HepG2 (cell line): ENCODE measurements around the gene LIME1. TPM values are rescaled to one million over a fixed set of nuclear protein-coding genes. Genes with fewer than 3 reads are reported as not detected.

Experiments used
- BORCS8-MEF2B ChIP-seq: sonication (generic); formaldehyde crosslinking; IDR thresholded peaks from 2 replicates; pipeline ENCODE4 v1.8.0; 2022; ENCODE audit warnings: mild to moderate bottlenecking, missing genetic modification reagents
- GATA4 ChIP-seq: sonication (generic); IDR thresholded peaks from 2 replicates; pipeline ENCODE4 v1.6.1; 2016; ENCODE audit warnings: antibody characterized with exemption, low read depth, borderline replicate concordance
- GATAD2A ChIP-seq: IDR thresholded peaks from 2 replicates; pipeline ENCODE4 v1.6.1; 2016
- GPBP1L1 ChIP-seq: sonication (generic); formaldehyde crosslinking; IDR thresholded peaks from 2 replicates; pipeline ENCODE4 v1.5.0; 2020; ENCODE audit warnings: mild to moderate bottlenecking, missing genetic modification reagents
- IKZF4 ChIP-seq: sonication (generic); formaldehyde crosslinking; IDR thresholded peaks from 2 replicates; pipeline ENCODE4 v1.5.1; 2020; ENCODE audit warnings: borderline replicate concordance, mild to moderate bottlenecking, low read depth, missing genetic modification reagents; ENCODE audit errors: not compliant biosample characterization
- NFYB ChIP-seq: sonication (generic); formaldehyde crosslinking; IDR thresholded peaks from 2 replicates; pipeline ENCODE4 v1.4.0; 2020; ENCODE audit warnings: missing genetic modification reagents
- PITX1 ChIP-seq: sonication (generic); formaldehyde crosslinking; IDR thresholded peaks from 2 replicates; pipeline ENCODE4 v1.5.1; 2020; ENCODE audit warnings: mild to moderate bottlenecking, missing genetic modification reagents
- POLR2A ChIP-seq, 2 experiments: IDR thresholded peaks; 2 replicates each; pipeline ENCODE4 v1.6.1; 2011; ENCODE audit warnings: low read depth in 2 of 2, low read length in 2 of 2, mild to moderate bottlenecking in 1 of 2, moderate library complexity in 1 of 2; ENCODE audit not compliant: insufficient read depth in 1 of 2
- RBFOX2 ChIP-seq: fragments of 200-400 bp; formaldehyde crosslinking; IDR thresholded peaks from 2 replicates; pipeline ENCODE4 v1.6.1; 2017; ENCODE audit warnings: low read depth, mild to moderate bottlenecking, low read length
- SALL2 ChIP-seq: sonication (generic); formaldehyde crosslinking; IDR thresholded peaks from 2 replicates; pipeline ENCODE4 v1.8.1; 2023; ENCODE audit warnings: mild to moderate bottlenecking, missing genetic modification reagents, inconsistent platforms
- SMAD3 ChIP-seq: sonication (generic); formaldehyde crosslinking; IDR thresholded peaks from 2 replicates; pipeline ENCODE4 v1.4.0; 2020; ENCODE audit warnings: missing genetic modification reagents
- TAF1 ChIP-seq: sonication (generic); formaldehyde crosslinking; IDR thresholded peaks from 2 replicates; pipeline ENCODE4 v1.4.0; 2020; ENCODE audit warnings: missing genetic modification reagents
- TCF7 ChIP-seq: sonication (generic); IDR thresholded peaks from 2 replicates; pipeline ENCODE4 v1.6.1; 2016; ENCODE audit warnings: antibody characterized with exemption, low read depth
- THRA ChIP-seq: sonication (generic); formaldehyde crosslinking; IDR thresholded peaks from 2 replicates; pipeline ENCODE4 v1.4.0; 2020; ENCODE audit warnings: missing genetic modification reagents, borderline replicate concordance
- TRIM24 ChIP-seq: sonication (generic); formaldehyde crosslinking; IDR thresholded peaks from 2 replicates; pipeline ENCODE4 v1.8.0; 2022; ENCODE audit warnings: mild to moderate bottlenecking, missing genetic modification reagents
- ZBTB42 ChIP-seq: sonication (generic); formaldehyde crosslinking; IDR thresholded peaks from 2 replicates; pipeline ENCODE4 v1.5.0; 2020; ENCODE audit warnings: mild to moderate bottlenecking, missing genetic modification reagents
- ZFP37 ChIP-seq: sonication (generic); formaldehyde crosslinking; IDR thresholded peaks from 2 replicates; pipeline ENCODE4 v1.4.0; 2020; ENCODE audit warnings: missing genetic modification reagents, borderline replicate concordance
- ZNF12 ChIP-seq: sonication (generic); formaldehyde crosslinking; IDR thresholded peaks from 2 replicates; pipeline ENCODE4 v1.5.0; 2020; ENCODE audit warnings: missing genetic modification reagents
- ZNF20 ChIP-seq: sonication (generic); formaldehyde crosslinking; IDR thresholded peaks from 2 replicates; pipeline ENCODE4 v1.4.0; 2020; ENCODE audit warnings: mild to moderate bottlenecking, moderate library complexity, missing genetic modification reagents
- ZNF33B ChIP-seq: sonication (generic); formaldehyde crosslinking; IDR thresholded peaks from 2 replicates; pipeline ENCODE4 v1.5.1; 2020; ENCODE audit warnings: mild to moderate bottlenecking, missing genetic modification reagents
- ZSCAN25 ChIP-seq: sonication (generic); formaldehyde crosslinking; IDR thresholded peaks from 2 replicates; pipeline ENCODE4 v1.8.0; 2022; ENCODE audit warnings: mild to moderate bottlenecking, missing genetic modification reagents
- polyA plus RNA-seq, 8 experiments: library from polyadenylated mRNA; depleted of rRNA in 3 of 8; stranded (reverse) in 7 of 8; unstranded in 1 of 8; fragments of >200 nt; fragmentation: Illumina TruSeq in 4 of 8; extraction: Trizol in 4 of 8; gene quantifications; 2 replicates each; pipeline versions ENCODE4 v1.2.1 to v1.2.3, GENCODE V29; 2011 to 2016; ENCODE audit warnings: low read depth in 4 of 8, missing spikeins in 1 of 8, mixed read lengths in 1 of 8; ENCODE audit not compliant: insufficient read depth in 1 of 8
- total RNA-seq, 5 experiments: library from RNA; depleted of rRNA; stranded (reverse); fragments of >200 nt; fragmentation: Illumina TruSeq; extraction: Trizol; gene quantifications; 2 replicates each; pipeline ENCODE4 v1.2.3, GENCODE V29; 2016; ENCODE audit warnings: low read depth in 1 of 5
- TF ChIP-seq, protein P1 (sequence below): sonication (generic); formaldehyde crosslinking; IDR thresholded peaks from 2 replicates; pipeline ENCODE4 v1.5.0; 2020; ENCODE audit warnings: missing genetic modification reagents
- TF ChIP-seq, protein P2 (sequence below): sonication (generic); formaldehyde crosslinking; IDR thresholded peaks from 2 replicates; pipeline ENCODE4 v1.9.0; 2021; ENCODE audit warnings: missing genetic modification reagents, borderline replicate concordance

LIME1 gene
- total and polyA plus RNA-seq, 2 of the 13 experiments (the other 11 are each of a cell fraction or from before 2014, with no cell fraction given) = 13.0 to 61.5 TPM

DNA sequence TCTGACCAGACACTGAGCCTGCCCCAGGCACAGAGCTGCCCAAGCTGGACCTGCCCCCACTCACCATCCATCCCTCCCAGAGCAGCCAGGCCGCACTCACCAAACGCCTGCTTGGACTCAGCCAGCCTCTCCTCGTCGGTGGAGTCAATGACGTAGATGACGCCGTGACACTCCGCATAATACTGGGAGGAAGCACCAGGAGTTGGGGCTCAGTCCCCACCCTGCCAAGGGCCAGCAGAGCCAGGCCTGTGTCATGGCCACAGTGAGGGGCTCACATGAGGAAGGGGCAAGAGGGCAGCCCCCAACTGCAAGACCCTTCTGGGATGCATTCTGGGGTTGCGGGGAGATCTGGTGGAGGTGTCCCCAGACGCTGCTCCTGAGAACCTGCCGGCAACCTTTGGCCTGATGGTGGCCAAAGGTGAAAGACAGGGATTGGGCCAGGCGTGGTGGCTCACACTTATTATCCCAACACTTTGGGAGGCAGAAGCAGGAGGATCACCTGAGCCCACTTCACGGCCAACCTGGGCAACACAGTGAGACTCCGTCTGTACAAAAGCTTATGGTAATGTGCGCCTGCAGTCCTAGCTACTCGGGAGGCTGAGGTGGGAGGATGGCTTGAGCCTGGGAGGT is 34.3 kb upstream of the LIME1 start (continued):
- no peak; the same call in 1 of the 2 replicates for TF ChIP-seq RBFOX2
- TF ChIP-seq SMAD3 = no peak
- no peak for TF ChIP-seq GATA4
- no peak for TF ChIP-seq THRA (CRISPR knock-in tag)
- no peak for TF ChIP-seq ZFP37 (CRISPR knock-in tag)
- TF ChIP-seq GATAD2A (CRISPR knock-in tag) = no peak
- TF ChIP-seq ZSCAN25 (CRISPR knock-in tag) = no peak
- TF ChIP-seq GPBP1L1 (CRISPR knock-in tag) = no peak
- peak in 1 of 2 experiments; percentile 54; a peak in 2 of 4 replicates for TF ChIP-seq POLR2A (IDR thresholded peaks at IDR 0.05; ENCODE audit: insufficient read depth in 1 of 2, low read depth in 2 of 2, low read length in 2 of 2)
- TF ChIP-seq ZNF20 (CRISPR knock-in tag) = no peak
- TF ChIP-seq TAF1 (CRISPR knock-in tag) = no peak
- TF ChIP-seq SALL2 = no peak
- TF ChIP-seq IKZF4 (CRISPR knock-in tag) = no peak
- TF ChIP-seq ZNF33B (CRISPR knock-in tag) = no peak
- no peak for TF ChIP-seq ZBTB42 (CRISPR knock-in tag)
- TF ChIP-seq TCF7 = no peak
- TF ChIP-seq, protein P1, sequence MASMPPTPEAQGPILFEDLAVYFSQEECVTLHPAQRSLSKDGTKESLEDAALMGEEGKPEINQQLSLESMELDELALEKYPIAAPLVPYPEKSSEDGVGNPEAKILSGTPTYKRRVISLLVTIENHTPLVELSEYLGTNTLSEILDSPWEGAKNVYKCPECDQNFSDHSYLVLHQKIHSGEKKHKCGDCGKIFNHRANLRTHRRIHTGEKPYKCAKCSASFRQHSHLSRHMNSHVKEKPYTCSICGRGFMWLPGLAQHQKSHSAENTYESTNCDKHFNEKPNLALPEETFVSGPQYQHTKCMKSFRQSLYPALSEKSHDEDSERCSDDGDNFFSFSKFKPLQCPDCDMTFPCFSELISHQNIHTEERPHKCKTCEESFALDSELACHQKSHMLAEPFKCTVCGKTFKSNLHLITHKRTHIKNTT (CRISPR knock-in tag) = no peak
- TF ChIP-seq TRIM24 (CRISPR knock-in tag) = no peak
- TF ChIP-seq PITX1 (CRISPR knock-in tag) = peak; percentile 27; the same call in 1 of the 2 replicates
- TF ChIP-seq, protein P2, sequence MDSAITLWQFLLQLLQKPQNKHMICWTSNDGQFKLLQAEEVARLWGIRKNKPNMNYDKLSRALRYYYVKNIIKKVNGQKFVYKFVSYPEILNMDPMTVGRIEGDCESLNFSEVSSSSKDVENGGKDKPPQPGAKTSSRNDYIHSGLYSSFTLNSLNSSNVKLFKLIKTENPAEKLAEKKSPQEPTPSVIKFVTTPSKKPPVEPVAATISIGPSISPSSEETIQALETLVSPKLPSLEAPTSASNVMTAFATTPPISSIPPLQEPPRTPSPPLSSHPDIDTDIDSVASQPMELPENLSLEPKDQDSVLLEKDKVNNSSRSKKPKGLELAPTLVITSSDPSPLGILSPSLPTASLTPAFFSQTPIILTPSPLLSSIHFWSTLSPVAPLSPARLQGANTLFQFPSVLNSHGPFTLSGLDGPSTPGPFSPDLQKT = no peak
- TF ChIP-seq ZNF12 (CRISPR knock-in tag) = no peak
- TF ChIP-seq NFYB = no peak
- TF ChIP-seq BORCS8-MEF2B (CRISPR knock-in tag) = no peak
